Putamen (tissue), 1 donor: ENCODE results near the gene EOLA1.
"Not testable (repeated sequence)": the region's sequence is repeated elsewhere in the genome, so short reads cannot be mapped to it uniquely, and the experiment has no call there.

Experiments used
- DNase-seq: peaks from one replicate; pipeline ENCODE4 v3.0.0-alpha.2; 2016; ENCODE audit warnings: low spot score

Gene EOLA1

DNA sequence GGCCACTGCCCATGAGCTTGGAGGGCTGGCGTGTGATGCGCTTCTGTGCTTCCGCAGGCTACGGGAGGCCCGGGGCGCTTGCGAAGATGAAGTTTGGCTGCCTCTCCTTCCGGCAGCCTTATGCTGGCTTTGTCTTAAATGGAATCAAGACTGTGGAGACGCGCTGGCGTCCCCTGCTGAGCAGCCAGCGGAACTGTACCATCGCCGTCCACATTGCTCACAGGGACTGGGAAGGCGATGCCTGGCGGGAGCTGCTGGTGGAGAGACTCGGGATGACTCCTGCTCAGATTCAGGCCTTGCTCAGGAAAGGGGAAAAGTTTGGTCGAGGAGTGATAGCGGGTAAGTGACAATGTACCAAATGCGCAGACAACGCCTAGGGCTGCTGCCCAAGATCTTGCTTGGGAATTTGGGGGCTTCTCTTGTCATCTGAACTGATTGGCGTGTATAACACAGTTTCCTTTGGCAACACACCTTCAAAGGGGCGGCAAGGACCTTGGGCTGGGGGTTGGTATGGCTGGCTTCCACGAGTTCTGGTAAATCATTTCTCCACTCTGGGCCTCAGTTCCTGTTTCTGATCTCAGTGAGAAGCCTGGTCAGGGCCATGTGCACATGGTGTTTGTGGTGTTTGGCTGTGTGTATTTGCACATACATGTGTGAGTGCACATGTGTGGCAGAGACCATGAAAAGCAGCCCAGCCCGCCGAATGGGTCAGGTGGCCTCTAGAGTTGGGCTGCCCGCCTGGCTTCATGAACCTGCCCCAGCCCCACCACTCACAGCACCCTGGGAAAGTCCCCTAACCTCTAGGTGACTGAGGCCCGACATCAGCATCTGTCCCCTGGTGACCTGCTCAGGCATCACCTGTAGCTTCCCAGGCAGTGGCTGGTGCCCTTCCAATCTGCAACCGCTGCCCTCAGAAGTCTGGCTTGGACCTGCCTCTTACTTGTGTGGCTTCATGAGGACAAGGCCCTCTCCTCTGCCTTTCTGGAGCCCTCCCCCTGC is 5.0 kb downstream of the EOLA1 start:
- not testable (repeated sequence) for DNase-seq

DNA sequence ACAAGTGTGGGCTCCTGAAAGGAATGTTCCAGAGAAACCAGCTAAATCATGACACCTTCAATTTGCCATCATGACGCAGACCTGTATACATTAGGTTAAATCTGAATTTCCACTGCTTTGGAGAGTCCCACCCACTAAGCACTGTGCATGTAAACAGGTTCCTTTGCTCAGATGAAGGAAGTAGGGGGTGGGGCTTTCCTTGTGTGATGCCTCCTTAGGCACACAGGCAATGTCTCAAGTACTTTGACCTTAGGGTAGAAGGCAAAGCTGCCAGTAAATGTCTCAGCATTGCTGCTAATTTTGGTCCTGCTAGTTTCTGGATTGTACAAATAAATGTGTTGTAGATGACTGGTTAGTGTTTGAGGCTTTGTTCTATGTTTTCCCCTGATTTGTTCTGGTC is 6.2 kb downstream of the EOLA1 start:
- DNase-seq = not testable (repeated sequence)

DNA sequence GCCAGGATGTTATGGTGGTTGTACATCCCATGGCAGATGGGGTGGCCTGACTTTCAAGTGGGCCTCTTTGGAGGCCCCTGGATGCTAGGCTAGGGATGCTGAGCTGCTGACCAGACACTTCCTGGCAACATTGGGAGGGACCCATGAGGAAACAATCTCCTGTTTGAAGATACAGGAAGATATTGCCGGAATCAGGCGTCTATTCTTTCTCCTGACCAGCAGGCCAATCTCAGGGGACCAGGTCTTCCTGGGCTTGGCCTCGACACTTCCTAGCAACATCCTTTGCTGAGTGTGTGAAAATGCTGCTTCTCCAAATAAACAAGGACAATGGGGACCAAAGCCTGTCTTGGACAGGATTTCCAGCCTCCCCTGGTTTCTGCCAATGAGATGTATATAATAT is 7.0 kb downstream of the EOLA1 start:
- not testable (repeated sequence) for DNase-seq

DNA sequence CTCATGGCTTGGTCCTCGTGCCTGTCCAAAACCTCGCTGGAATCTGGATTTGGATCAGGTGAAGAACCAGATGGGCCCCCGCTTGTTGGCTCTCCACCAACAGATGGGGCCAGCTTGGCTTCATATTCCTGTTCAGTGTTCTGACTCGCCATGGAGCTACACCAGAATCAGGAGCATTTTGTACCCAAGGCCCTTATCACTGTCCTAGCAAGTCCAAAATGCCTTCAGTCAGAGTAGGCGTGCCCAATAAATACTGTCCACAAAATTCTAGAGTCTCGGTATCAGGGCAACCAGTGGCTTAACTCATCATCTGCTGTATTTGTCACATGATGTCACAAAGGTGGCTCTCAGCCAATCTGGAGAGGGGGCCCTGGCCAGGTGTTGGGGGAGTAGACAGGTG is 8.9 kb downstream of the EOLA1 start, which contains the start of gene HSFX3:
Gene HSFX3, minus strand, starts transcription at position 224 of the 400 bp plus-strand sequence. Its CDS starts 72 bp downstream, at position 152.
- not testable (repeated sequence) for DNase-seq

DNA sequence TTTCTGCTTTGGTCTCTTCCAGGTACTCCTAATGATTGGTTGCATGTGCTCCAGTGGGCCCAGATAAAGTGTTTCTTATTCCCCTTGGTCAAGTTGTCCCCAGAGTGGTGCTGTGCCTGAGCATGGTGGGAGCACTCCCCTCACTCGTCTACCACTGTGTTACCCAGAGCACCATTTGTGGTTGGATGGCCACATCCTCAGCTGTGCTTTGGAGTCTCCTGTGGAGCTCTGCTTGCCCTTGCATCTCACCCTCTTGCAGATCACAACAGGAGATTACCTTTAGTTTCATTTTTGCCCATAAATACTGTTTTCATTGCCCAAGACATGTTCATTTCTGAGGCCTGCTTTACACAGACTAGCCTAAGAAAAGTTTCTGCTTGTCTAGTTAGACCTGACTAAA is 9.6 kb downstream of the EOLA1 start:
- DNase-seq = not testable (repeated sequence)

DNA sequence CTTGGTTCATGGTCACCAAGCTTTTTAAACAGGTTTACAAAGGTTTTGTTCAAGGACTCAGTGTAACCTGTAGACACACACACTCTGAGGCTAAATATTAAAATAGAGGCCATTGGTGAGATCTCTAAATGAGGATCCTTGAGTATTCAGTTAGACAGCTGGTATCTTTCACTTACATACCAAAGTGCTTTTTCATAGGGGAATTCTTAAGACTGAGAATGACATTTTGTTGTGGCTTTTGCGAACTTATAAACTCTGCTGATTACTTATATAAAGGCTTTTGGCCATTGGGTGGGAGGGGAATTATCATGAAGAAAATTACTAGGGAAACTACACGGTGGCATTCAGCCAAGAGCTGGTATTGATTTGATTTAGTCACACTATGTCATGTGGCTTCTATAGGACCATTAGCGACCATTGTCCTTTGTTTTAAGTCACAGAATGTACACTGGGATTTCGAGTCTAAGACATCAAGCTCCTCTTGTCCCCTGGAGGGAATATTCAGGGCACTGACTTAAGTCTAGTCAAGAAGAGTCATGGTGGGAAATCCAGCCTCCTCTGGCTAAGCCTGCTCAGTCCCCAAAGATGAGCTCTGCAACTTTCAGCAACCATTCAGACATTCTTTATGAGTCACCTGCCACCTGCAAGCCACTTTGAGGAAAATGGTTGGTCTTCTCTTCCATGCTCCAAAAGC is 10.6 kb downstream of the EOLA1 start:
- DNase-seq = not testable (repeated sequence)

DNA sequence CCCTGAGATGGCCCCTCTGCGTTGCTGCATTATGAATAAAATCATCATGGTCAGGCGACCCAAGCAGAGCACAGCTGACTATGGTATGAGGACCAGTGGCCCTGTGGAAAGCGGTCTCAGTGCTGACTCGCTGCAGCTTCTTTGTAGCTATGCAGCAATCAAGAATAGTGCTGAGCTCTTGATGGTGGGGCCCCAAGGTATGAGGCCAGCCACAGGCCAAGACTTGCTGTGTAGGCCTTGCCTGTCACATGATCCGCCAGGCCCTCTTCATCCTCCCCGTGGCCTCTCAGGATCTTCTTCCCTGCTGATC is 11.1 kb downstream of the EOLA1 start:
- DNase-seq = not testable (repeated sequence)

DNA sequence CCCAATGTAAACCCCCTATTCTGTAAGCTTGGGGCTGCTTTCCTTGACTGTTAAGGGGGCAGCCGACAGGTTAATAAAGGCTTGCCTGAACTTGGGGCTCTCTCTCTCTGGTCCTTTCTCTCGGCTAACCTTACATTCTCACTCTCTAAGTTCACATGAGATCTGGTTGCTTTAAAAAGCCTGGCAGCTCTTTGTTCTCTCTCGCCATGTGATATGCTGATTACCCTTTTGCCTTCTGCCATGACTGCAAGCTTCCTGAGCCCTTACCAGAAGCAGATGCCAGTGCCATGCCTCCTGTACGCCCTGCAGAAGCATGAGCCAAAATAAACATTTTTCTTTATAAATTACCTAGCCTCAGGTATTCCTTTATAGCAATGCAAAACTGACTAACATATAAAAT is 14.4 kb downstream of the EOLA1 start:
- not testable (repeated sequence) for DNase-seq

DNA sequence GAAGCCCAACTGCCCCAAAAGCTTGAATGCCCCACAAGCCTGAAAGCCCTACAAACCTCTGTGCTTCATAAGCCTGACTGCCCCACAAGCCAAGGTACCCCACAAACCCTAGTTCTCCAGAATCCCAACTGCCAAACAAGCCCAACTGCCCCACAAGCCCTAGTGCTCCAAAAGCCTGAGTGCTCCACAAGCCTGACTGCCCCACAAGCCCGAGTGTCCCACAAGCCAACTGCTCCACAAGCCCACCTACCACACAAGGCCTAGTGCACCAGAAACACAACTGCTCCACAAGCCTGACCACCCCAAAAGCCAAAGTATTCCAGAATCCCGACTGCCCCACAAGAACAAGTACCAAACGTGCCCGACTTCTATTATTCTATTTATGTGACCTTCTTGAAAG is 22.5 kb downstream of the EOLA1 start:
- DNase-seq = no peak

DNA sequence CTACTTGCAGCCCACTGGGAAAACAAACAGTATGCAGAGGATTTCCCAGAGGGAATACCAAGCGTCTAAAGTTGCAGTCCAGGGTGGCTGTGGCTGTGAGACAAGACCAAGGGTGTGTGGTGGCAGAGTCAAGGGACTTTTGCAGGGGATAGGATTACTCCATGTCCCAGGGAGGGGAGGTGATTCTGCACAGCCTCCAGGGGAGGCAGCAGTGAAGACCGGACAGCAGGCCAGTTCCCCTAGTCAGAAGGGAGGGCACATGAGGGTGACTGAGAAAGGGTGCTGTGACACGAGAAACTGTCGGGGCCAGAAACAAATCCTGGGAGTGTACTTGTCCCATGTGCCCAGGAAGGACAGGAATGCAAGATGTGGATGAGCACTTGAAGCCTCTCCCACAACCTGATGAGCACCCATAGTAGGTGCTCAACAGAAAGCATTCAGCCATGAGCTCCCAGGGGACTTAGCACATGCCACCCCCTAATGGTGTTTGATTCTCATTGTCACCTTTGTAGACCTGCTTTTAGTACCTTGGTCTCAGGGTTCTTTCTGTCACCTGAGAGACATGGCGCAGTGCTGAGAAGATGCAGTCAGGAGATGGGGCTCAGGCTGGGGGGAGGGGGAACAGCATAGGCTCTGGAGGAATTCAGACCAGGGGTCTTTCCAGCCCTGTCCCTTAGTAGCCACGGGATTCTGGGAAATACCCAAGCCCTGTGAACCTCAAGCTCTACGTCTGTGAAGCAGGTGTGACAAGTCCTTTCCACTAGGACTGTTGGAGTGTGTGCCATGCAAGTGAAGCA is 27.0 kb downstream of the EOLA1 start:
- DNase-seq = no peak

DNA sequence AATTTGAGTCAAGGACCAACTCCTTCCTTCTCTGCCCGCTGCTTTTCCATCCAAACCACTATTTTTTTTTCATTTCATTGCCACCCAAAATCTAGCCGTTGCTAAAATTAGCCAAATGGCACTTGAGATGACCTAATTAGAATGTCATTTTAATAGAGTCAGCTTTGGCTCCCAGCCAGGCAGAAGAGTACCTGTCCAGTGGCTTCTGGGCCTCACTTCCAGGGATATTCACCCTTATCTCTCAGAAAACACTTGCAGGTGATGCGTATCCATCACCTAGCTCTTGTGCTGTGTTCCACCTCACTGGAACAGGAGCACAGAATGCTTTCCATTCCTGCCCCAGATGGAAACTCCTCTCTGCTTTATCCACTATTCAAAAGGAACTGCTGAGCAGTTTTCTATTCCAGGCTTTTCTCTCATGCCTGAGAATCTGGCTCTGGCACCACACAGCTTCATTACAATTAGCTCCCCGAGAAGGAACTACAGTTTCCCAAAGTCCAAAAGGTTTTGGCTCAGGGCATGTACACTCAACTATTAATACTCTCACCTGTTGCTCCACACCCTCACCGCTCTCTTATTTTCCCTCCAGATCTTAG is 28.0 kb downstream of the EOLA1 start:
- DNase-seq = no peak

DNA sequence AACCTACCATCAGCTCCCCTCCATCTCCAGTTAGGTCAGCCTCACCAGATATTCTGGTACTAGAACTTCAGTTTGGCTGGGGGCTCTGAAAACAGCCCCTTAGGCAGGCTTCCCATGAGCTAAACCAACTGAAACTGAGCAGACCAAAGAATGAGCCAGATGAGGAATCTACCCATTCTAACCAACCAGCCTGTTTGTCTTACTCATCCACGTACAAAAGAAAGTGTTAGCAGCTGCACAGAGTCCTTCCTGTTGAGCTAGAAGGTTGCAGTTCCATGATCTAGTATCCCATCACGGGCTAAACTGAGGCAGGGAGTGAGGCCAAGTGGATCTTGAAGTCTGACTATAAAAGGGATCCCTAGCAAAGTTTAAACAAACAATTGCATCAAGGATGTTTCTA is 29.0 kb downstream of the EOLA1 start:
- DNase-seq = no peak

DNA sequence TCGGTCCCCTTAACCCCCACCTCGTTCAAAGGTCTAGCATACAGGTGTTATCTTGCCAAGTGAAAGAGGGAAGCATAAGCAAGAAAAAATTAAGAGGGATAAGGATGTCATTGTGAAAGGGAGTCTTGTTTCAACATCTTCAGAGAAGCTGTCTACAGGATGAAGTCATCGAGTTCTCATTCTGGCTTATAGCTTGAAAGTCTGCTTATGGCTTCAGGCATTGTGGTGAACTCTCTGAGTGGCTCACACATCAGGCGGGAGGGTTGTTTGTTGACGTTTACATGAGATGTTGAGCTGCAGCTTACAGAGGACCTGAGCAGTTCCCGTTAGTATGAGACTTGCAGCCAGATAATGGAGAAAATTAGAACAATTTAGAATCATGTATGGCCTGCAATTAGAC is 29.9 kb downstream of the EOLA1 start:
- DNase-seq = no peak

DNA sequence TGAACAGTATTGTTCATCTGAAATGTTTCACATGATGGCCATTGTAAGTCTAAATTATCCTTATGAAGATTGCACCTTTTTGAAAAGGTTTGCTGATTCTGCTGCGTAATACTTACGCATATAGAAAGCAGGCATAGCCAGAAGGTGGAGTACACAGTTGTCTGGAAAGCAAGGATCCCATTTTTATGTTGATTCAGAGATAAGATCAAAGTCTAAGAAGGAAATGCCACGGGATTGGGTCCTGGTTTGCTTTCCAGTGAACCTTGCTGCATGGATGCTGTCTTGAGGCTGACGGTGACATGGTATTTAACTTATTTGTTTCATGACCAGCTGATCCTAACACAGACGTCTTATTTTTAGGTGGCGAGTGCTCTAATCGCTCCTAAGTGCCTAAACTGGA is 31.0 kb downstream of the EOLA1 start:
- no peak for DNase-seq

DNA sequence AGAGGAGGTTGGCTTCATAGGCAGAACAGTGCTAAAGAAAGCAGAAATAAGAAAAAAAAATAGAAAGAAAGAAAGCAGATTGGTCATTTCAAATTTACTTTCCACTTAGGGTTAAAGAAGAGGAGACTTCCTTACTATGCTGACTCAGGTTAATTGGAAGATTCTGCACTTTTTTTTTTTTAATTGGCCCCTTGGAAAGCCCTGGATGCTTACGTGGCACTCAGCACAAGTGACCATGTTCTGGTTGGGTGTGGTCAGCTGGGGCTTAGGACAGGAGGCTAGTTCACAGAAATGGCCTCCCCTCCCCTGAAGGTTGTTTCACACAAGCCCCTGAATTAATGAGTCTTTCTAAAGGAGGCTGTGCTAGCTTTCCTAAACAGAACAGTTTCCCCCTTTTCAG is 31.9 kb downstream of the EOLA1 start:
- no peak for DNase-seq

DNA sequence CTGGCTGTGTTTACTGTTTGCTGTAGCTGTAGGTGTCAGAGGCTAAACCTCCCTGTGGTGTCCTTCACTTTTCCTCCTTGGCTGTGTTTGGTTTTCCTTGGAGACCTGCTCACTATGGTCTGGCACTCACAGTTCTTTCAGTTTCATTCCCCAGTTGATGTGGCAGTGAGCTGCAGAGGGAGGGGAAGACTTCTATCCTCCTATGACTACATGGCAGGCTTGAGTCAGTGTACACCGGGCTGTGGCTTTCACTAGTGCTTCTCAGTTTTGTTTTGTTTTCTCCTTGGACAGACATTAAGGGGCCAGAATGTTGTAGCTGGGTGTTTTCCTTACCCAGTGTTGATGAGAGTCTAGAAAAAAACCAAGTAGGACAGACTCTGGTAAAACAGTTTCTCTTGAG is 32.6 kb downstream of the EOLA1 start:
- DNase-seq = not testable (repeated sequence)

DNA sequence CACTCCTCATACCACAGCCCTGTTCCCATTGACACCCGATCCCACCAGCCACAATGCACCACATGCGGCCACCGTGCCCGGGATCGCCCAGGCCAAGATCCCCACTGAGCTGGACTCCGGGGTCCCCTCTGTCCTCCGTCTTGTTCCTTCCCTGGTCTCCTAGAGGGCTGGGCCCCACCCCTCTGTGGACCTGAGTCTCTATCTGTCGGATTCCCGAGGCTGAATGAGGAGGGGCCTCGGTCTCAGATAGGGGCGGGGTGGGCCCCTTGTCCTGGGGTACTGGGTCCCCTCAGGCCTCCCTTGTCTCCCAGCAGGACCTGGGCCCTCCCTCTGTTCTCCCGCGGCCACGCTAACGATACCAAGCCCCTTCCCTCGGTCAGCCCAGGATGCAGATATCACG is 44.8 kb downstream of the EOLA1 start:
- not testable (repeated sequence) for DNase-seq

DNA sequence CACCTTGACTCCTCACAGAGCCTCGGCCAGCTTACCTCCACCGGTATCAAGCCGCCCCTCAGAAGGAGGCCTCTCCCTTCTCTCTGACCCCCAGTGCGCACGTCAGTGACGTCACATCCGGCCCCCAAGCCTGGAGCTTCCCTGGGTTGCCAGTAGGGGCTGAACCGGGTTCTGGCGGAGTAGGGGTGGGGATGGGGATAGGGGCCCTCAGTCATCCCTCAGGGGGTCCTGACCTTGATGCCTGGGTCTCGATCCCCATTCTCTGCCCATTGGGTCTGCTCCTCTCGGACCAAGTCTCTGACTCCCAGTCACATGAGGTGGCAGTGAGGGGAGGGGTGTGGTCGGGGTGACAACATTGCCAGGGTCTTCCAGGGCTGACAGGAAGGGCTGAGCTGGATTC is 46.5 kb downstream of the EOLA1 start, which contains the start of gene MAGEA9B:
Gene MAGEA9B, minus strand, starts transcription at position 101 of the 400 bp plus-strand sequence. CDS start 4,280 bp downstream, outside the sequence.
- not testable (repeated sequence) for DNase-seq

DNA sequence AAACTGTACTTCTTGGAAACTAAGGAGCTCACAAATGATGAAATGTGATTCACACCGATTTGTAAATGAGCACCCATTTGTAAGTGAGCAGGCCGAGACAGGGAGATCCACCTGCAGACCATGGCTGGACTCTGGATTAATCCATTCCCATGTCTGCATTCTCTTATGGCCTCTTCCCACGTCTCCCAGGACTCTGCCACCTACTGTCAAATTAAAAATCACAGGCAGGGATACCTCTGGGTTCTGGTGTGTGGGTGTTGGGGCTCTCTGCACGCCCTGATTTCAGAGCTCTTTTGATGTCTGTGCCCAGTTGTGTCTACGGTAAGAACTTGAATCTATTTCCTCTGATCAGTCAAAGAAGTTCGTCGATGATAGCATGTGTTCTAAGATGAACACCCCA is 50.2 kb downstream of the EOLA1 start:
- DNase-seq = not testable (repeated sequence)

DNA sequence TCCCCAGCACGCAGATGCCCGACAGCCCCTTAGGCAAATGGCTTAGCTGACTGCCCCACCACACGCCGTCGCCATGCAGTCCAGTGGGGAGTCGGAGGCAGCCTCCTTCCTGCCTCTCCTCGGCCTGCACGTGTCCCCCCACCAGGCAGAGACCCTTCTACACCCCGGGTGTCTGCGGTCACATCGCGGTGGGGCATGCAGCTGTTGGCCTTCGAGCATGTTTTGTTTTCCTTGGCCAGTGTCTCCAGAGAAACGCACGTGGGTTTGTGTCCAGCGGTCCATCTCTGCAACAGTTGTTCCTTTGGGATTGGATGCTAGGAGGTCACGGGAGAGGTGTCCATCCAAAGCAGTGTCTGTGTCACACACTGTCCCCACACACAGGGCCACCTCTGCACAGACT is 54.4 kb downstream of the EOLA1 start, which contains the start of gene HSFX2:
Gene HSFX2, minus strand, starts transcription at position 101 of the 400 bp plus-strand sequence. CDS start 614 bp downstream, outside the sequence.
- not testable (repeated sequence) for DNase-seq

DNA sequence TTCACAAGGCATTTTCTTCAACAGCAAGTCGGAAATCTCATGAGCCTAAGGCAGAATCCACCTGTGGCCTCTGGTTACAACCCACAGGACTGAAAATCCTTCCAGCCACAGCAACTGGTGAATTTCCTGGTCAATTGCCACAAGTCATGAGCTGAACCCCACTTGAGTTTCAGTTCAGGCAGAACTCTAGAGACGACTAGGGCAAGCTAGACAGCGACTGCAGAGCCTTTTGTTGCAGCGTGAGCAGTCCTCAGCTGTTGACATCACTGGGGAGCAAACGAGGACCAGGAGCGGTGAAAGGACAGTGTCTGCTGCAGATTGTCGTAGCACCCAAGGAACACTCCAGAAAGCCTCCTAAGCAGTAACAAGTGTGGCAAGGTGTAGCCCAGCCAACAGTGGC is 55.1 kb downstream of the EOLA1 start:
- not testable (repeated sequence) for DNase-seq
